SU-DHL-6 (cell line): ENCODE measurements around the gene VWA8.
"Not testable (repeated sequence)": the region's sequence is repeated elsewhere in the genome, so short reads cannot be mapped to it uniquely, and the experiment has no call there.

Source experiments
- H2AFZ ChIP-seq: fragments of 200-600 bp; sonication (generic); 2 replicates; pipeline ENCODE4 v1.6.1; 2014; ENCODE audit warnings: low read depth, mild to moderate bottlenecking, moderate library complexity, mixed read lengths, antibody characterized with exemption, low read length; ENCODE audit not compliant: severe bottlenecking
- H3F3A ChIP-seq: fragments of 200-600 bp; shearing (Covaris generic); 2 replicates; pipeline ENCODE4 v1.6.0; 2016; ENCODE audit warnings: antibody characterized with exemption, mild to moderate bottlenecking; ENCODE audit not compliant: insufficient read depth
- H3K27ac ChIP-seq: fragments of 200-600 bp; sonication (generic); 2 replicates; pipeline ENCODE4 v1.5.1; 2016; ENCODE audit warnings: low read depth, mild to moderate bottlenecking, low read length, moderate library complexity, mixed read lengths
- H3K27me3 ChIP-seq: fragments of 200-600 bp; sonication (generic), shearing (Covaris generic); 2 replicates; pipeline ENCODE4 v1.6.0; 2014; ENCODE audit warnings: mild to moderate bottlenecking, low read length
- H3K36me3 ChIP-seq: fragments of 200-600 bp; sonication (generic); 2 replicates; pipeline ENCODE4 v1.6.1; 2014; ENCODE audit warnings: mild to moderate bottlenecking, low read length, mixed read lengths
- H3K4me2 ChIP-seq: fragments of 300-600, 200-600 bp; shearing (Covaris generic), sonication (generic); 2 replicates; pipeline ENCODE4 v1.6.0; 2014; ENCODE audit warnings: low read length, low read depth, mild to moderate bottlenecking; ENCODE audit not compliant: poor library complexity, severe bottlenecking
- H3K4me3 ChIP-seq: fragments of 200-600 bp; sonication (generic); 2 replicates; pipeline ENCODE4 v1.5.1; 2014; ENCODE audit warnings: antibody characterized with exemption, low read length, mild to moderate bottlenecking, mixed read lengths; ENCODE audit not compliant: insufficient read depth, poor library complexity, severe bottlenecking
- H3K79me2 ChIP-seq: fragments of 200-600 bp; sonication (generic); 2 replicates; pipeline ENCODE4 v1.6.1; 2014; ENCODE audit warnings: mild to moderate bottlenecking, low read length, moderate library complexity; ENCODE audit not compliant: insufficient read depth
- H3K9ac ChIP-seq: fragments of 200-600 bp; sonication (generic); 2 replicates; pipeline ENCODE4 v1.7.0; 2014; ENCODE audit warnings: mild to moderate bottlenecking, low read length
- H3K9me2 ChIP-seq: fragments of 200-600 bp; sonication (generic); replicated peaks from 2 replicates; pipeline ENCODE4 v1.6.1; 2014; ENCODE audit warnings: low read length; ENCODE audit not compliant: insufficient read depth
- H3K9me3 ChIP-seq: fragments of 200-600 bp; sonication (generic); 2 replicates; pipeline ENCODE4 v1.6.1; 2014; ENCODE audit warnings: low read length, mixed read lengths; ENCODE audit not compliant: insufficient read depth
- H4K20me1 ChIP-seq: fragments of 200-600 bp; sonication (generic); 2 replicates; pipeline ENCODE4 v1.6.1; 2014; ENCODE audit warnings: low read depth, mild to moderate bottlenecking, antibody characterized with exemption, low read length, moderate library complexity, mixed read lengths
- CTCF ChIP-seq: fragments of 200-600 bp; sonication (generic); IDR thresholded peaks from one replicate; pipeline ENCODE4 v1.5.1; 2017; ENCODE audit warnings: antibody characterized with exemption, mild to moderate bottlenecking, low read length, moderate library complexity; ENCODE audit not compliant: insufficient read depth, poor library complexity, severe bottlenecking
- EZH2phosphoT487 ChIP-seq: fragments of 200-600 bp; sonication (generic), shearing (Covaris generic); conservative IDR thresholded peaks from 2 replicates; pipeline ENCODE4 v1.6.1; 2018; ENCODE audit warnings: mild to moderate bottlenecking, antibody characterized with exemption, low read length, moderate library complexity, mixed read lengths

The VWA8 gene

DNA sequence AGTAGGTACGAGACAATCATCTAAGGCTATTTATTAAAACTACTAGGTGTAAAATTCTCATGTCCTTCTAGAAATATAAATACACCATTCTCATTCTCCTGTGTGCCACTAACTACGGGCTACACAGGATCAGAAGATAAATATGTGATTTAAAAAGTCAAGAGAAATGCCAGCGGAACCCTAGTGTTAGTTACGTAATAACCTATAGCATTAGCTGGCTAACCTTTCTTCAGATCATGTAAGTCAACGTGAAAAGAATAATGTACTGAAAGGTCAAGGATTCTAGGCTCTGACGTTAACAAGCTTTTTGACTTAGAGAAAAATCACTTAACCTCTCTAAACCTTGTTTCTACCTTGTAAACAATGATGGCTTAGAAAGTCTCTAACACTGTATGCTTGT, 381.7 kb downstream of the VWA8 start:
- H3K27ac ChIP-seq: no peak overlapping the region
- no peak overlapping the region for H3K4me3 ChIP-seq
- no peak overlapping the region for H3K4me2 ChIP-seq
- no peaks in the 10 kb centered on the region for H4K20me1 ChIP-seq
- H3K9me3 ChIP-seq: no peaks in the 10 kb centered on the region
- no peaks in the 10 kb centered on the region for H3K9me2 ChIP-seq
- no peaks in the 10 kb centered on the region for H3K27me3 ChIP-seq
- no peak overlapping the region for H2AFZ ChIP-seq
- H3F3A ChIP-seq: no peaks in the 10 kb centered on the region
- H3K79me2 ChIP-seq: no peaks in the 10 kb centered on the region
- H3K9ac ChIP-seq: no peak overlapping the region
- H3K36me3 ChIP-seq: no peaks in the 10 kb centered on the region
- TF ChIP-seq CTCF (no peak), EZH2phosphoT487 (no peak)

DNA sequence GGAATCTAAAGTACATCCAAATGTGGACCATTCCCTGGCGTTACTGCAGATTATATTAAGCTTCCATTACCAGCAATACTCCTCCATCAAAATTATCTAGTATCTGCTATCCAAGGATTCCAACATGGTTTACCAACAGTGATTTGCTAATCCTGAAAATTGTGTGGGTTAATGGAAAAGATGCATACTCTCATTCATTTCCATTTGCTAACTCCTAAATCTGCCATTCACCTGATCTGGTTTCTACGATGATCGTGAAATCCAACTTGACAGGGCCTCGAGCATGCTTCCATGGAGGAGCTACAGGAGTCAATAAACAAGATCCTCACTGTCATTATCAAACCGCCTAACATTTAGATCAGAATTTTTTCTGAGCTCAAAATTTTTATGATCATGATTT, 382.5 kb downstream of the VWA8 start:
- TF ChIP-seq CTCF (no peak), EZH2phosphoT487 (no peak)
- H3K36me3 ChIP-seq: no peaks in the 10 kb centered on the region
- H3K9ac ChIP-seq: no peak overlapping the region
- H3K79me2 ChIP-seq: no peaks in the 10 kb centered on the region
- H2AFZ ChIP-seq: no peak overlapping the region
- no peaks in the 10 kb centered on the region for H3K27me3 ChIP-seq
- H3K27ac ChIP-seq: no peak overlapping the region
- no peak overlapping the region for H3K4me2 ChIP-seq
- H3K4me3 ChIP-seq: no peak overlapping the region
- H3F3A ChIP-seq: no peaks in the 10 kb centered on the region
- H4K20me1 ChIP-seq: no peaks in the 10 kb centered on the region
- no peaks in the 10 kb centered on the region for H3K9me3 ChIP-seq
- no peaks in the 10 kb centered on the region for H3K9me2 ChIP-seq

DNA sequence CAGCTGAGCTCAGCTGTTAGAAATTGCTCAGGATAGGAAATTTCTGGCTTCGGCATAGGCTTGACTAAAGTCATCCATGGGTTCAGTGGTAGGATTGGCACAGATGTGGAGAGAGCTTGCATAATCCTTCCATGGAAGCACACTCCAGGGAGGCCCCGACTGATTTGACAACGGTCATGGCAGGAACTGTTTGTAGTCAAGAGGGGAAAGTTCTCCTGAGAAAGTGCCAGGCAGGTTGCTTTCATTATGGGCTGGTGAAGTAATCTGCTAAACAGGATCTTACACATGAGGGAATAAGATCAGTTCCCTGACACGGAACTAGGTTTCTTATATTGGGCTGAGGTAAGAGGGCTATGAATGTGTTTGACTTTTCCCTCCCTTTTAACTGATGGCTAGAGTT, 383.5 kb downstream of the VWA8 start:
- no peak overlapping the region for H3K9ac ChIP-seq
- no peak overlapping the region for H3K4me2 ChIP-seq
- no peak overlapping the region for H2AFZ ChIP-seq
- no peaks in the 10 kb centered on the region for H3K9me2 ChIP-seq
- TF ChIP-seq CTCF (no peak), EZH2phosphoT487 (no peak)
- H3K36me3 ChIP-seq: no peaks in the 10 kb centered on the region
- H3K27ac ChIP-seq: no peak overlapping the region
- H3F3A ChIP-seq: no peaks in the 10 kb centered on the region
- H3K9me3 ChIP-seq: no peaks in the 10 kb centered on the region
- no peaks in the 10 kb centered on the region for H3K79me2 ChIP-seq
- H4K20me1 ChIP-seq: no peaks in the 10 kb centered on the region
- no peak overlapping the region for H3K4me3 ChIP-seq
- no peaks in the 10 kb centered on the region for H3K27me3 ChIP-seq

DNA sequence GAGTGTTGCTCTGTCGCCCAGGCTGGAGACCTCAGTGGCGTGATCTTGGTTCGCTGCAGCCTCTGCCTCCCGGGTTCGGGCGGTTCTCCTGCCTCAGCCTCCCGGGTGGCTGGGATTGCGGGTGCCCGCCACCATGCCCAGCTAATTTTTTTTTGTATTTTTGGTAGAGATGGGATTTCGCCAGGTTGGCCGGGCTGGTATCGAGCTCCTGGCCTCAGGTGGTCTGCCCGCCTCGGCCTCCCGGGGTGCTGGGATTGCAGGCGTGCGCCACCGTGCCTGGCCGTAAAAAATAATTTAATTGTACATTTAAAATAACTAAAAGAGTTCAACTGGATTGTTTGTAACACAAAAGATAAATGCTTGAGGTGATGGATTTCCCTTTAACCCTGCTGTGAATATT, 387.3 kb downstream of the VWA8 start:
- not testable (repeated sequence) for H3K9ac ChIP-seq, H3F3A ChIP-seq, H3K79me2 ChIP-seq, H3K4me3 ChIP-seq, H3K27ac ChIP-seq, H3K36me3 ChIP-seq, H2AFZ ChIP-seq, H3K4me2 ChIP-seq, H4K20me1 ChIP-seq, H3K27me3 ChIP-seq, H3K9me2 ChIP-seq, H3K9me3 ChIP-seq

DNA sequence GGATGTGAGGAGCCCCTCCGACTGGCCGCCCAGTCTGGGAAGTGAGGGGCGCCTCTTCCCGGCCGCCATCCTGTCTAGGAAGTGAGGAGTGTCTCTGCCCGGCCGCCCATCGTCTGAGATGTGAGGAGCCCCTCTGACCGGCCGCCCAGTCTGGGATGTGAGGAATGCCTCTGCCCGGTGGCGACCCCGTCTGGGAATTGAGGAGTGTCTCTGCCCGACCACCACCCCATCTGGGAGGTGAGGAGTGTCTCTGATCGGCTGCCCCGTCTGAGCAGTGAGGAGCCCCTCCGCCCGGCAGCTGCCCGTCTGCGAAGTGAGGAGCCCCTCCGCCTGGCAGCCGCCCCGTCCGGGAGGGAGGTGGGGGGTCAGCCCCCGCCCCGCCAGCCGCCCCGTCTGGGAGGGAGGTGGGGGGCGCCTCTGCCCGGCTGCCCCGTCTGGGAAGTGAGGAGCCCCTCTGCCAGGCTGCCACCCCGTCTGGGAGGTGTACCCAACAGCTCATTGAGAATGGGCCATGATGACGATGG, 389.0 kb downstream of the VWA8 start:
- H3K79me2 ChIP-seq, H2AFZ ChIP-seq, H3K9ac ChIP-seq, H3K27me3 ChIP-seq, H3K36me3 ChIP-seq, H4K20me1 ChIP-seq, H3K4me2 ChIP-seq, H3K4me3 ChIP-seq, H3K9me2 ChIP-seq, H3K9me3 ChIP-seq, H3F3A ChIP-seq, H3K27ac ChIP-seq: not testable (repeated sequence)
